ENCODE results near the gene MINAR2. TPM values are rescaled to one million over a fixed set of nuclear protein-coding genes. Genes with fewer than 3 reads are reported as not detected.

MINAR2 gene
- total and polyA plus RNA-seq, 2 donors = not detected

DNA sequence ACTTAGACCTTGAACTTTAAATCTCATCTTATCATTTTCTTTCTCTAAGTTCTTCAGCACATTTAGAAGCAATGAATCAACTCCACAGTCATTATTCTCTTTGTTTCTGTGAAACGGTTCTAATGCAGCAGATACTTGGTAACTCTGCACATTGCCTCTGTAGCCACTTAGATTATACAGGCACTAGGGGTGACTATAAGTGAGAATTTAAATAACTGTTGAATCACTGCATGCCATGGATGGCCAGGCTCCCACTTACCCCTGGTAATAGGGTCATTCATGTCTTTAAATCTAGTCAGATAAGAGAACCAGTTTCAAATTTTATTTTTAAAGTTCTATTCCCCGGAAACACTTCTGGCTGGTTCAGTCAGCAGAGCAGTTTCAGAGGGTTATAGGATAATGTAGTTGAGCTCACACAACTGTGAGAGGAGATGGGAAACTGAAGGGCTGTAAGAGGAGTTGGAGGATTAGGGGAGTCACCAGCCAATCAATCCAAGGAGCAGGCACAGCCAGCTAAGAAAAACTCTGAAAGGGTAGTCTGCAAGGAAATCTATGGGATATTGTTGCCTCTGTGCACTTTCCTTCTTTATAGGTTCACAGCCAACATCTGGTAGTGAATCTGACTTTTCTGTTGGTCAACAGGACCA lies 4.2 kb upstream of the MINAR2 start:
- Histone ChIP-seq H3K9me3 (ENCODE audit: control insufficient read depth in 2 of 2, insufficient read depth in 1 of 2, low read length in 1 of 2) (no peaks in the 10 kb centered on the region), H3K27me3 (ENCODE audit: control insufficient read depth in 2 of 2, insufficient read depth in 1 of 2, low read length in 1 of 2) (no peaks in the 10 kb centered on the region), H3K4me3 (ENCODE audit: low read length in 2 of 2) (no peak overlapping the region), H3K27ac (ENCODE audit: low read depth in 1 of 2, low read length in 1 of 2) (no peak overlapping the region), H3K36me3 (ENCODE audit: control insufficient read depth in 2 of 2, insufficient read depth in 2 of 2, low read length in 1 of 2) (no peaks in the 10 kb centered on the region), H3K4me1 (ENCODE audit: control insufficient read depth in 2 of 2, insufficient read depth in 2 of 2, low read length in 2 of 2) (no peaks in the 10 kb centered on the region)
- DNase-seq (ENCODE audit: low read depth in 6 of 9, low spot score in 9 of 9) = no peak
- 88% methylated on average over 2 of the region's 2 CpGs for WGBS

DNA sequence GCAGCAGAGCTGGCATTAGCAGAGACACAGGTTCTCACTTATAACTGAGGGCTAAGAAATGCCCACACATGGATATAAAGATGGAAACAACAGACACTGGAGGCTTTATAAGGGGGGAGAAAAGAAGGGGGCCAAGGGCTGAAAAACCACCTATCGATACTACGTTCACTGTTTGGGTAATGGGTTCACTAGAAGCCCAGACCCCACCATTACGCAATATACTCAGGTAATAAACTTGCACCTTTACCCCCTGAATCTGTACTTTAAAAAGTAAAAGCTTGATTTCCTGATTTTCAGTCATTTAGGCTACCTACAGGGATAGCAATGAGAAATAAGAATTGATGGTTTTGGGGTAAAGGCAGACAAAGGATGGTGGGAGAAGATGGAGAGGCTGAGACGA lies 1.9 kb upstream of the MINAR2 start:
- WGBS = 94% methylated on average over 4 of the region's 4 CpGs
- Histone ChIP-seq H3K4me1 (ENCODE audit: control insufficient read depth in 2 of 2, insufficient read depth in 2 of 2, low read length in 2 of 2) (no peaks in the 10 kb centered on the region), H3K27me3 (ENCODE audit: control insufficient read depth in 2 of 2, insufficient read depth in 1 of 2, low read length in 1 of 2) (no peaks in the 10 kb centered on the region), H3K36me3 (ENCODE audit: control insufficient read depth in 2 of 2, insufficient read depth in 2 of 2, low read length in 1 of 2) (no peaks in the 10 kb centered on the region), H3K4me3 (ENCODE audit: low read length in 2 of 2) (no peak overlapping the region), H3K9me3 (ENCODE audit: control insufficient read depth in 2 of 2, insufficient read depth in 1 of 2, low read length in 1 of 2) (no peaks in the 10 kb centered on the region), H3K27ac (ENCODE audit: low read depth in 1 of 2, low read length in 1 of 2) (no peak overlapping the region)
- no peak for DNase-seq (ENCODE audit: low read depth in 6 of 9, low spot score in 9 of 9)

DNA sequence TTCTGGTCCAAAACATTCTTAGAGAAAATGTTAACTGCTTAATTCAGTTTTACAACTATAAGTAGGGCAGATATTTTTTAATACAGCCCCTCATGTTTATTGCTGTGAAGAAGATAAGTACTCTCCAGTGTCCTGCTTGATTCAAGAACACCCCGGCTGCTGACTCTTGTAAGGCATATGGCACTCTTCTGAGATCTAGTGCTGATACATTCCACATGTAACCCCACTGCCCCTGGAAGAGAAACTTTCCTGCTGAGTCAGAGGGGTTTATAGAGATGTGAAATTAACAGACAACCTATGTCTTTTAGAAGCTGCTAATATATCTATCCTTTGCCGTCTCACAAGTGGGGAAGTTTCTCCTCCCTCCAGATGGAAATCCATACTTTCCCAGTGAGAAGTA lies 1.0 kb upstream of the MINAR2 start:
- Histone ChIP-seq H3K27me3 (ENCODE audit: control insufficient read depth in 2 of 2, insufficient read depth in 1 of 2, low read length in 1 of 2) (no peaks in the 10 kb centered on the region), H3K9me3 (ENCODE audit: control insufficient read depth in 2 of 2, insufficient read depth in 1 of 2, low read length in 1 of 2) (no peaks in the 10 kb centered on the region), H3K36me3 (ENCODE audit: control insufficient read depth in 2 of 2, insufficient read depth in 2 of 2, low read length in 1 of 2) (no peaks in the 10 kb centered on the region), H3K4me3 (ENCODE audit: low read length in 2 of 2) (no peak overlapping the region), H3K27ac (ENCODE audit: low read depth in 1 of 2, low read length in 1 of 2) (no peak overlapping the region), H3K4me1 (ENCODE audit: control insufficient read depth in 2 of 2, insufficient read depth in 2 of 2, low read length in 2 of 2) (no peaks in the 10 kb centered on the region)
- 95% methylated on average over 2 of the region's 2 CpGs for WGBS
- no peak for DNase-seq (ENCODE audit: low read depth in 6 of 9, low spot score in 9 of 9)

DNA sequence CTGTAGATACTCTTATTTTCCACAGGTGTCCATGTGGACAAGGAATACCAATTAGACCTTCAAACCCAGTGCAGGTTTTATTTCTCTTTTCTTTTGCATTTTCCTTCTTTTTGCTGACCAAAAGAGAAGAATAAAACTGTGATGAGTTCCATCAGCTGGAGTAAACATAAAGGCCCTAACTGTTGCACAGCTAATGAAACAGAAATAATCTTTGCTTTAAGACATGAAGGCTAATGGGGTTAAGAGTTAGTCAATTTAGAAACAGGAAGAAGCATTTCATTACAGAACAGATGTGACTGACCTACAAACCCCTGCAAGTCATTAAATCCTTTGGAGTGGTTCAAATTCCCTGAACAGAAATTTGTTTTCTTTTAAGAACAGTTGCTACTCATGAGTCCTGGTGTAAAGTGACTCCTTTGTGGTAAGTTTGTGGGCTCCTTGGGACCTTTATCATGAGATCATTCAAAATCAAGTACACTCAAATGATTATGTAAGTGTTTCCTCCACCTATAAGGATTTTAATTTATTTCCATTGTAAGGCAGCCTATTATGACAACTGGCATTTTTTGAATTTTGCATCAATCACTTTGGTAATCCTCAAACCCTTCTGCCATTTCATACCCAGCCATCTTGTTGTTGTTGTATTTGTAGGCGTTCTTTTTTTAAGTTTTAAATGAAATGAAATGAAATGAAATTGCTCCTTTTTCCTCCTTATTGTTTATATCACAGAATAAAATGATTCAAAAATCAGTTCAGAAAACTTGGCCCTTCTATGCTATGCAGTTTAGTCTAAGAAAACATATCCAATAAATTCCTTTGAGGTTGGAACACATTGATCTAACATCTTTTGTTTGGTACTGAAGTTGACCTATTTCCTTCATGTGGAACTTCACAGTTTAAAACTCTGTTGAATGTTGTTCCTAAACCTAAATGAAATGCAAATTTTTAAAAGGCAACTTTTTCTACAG lies 1.3 kb downstream of the MINAR2 start:
- H3K4me3 ChIP-seq (ENCODE audit: low read length in 2 of 2) = no peak overlapping the region
- H3K36me3 ChIP-seq (ENCODE audit: control insufficient read depth in 2 of 2, insufficient read depth in 2 of 2, low read length in 1 of 2) = no peaks in the 10 kb centered on the region
- H3K27ac ChIP-seq (ENCODE audit: low read depth in 1 of 2, low read length in 1 of 2) = no peak overlapping the region
- no peaks in the 10 kb centered on the region for H3K4me1 ChIP-seq (ENCODE audit: control insufficient read depth in 2 of 2, insufficient read depth in 2 of 2, low read length in 2 of 2)
- DNase-seq (ENCODE audit: low read depth in 6 of 9, low spot score in 9 of 9) = no peak
- H3K9me3 ChIP-seq (ENCODE audit: control insufficient read depth in 2 of 2, insufficient read depth in 1 of 2, low read length in 1 of 2) = no peaks in the 10 kb centered on the region
- H3K27me3 ChIP-seq (ENCODE audit: control insufficient read depth in 2 of 2, insufficient read depth in 1 of 2, low read length in 1 of 2) = no peaks in the 10 kb centered on the region
- WGBS = 94% methylated on average over 1 of the region's 1 CpG

DNA sequence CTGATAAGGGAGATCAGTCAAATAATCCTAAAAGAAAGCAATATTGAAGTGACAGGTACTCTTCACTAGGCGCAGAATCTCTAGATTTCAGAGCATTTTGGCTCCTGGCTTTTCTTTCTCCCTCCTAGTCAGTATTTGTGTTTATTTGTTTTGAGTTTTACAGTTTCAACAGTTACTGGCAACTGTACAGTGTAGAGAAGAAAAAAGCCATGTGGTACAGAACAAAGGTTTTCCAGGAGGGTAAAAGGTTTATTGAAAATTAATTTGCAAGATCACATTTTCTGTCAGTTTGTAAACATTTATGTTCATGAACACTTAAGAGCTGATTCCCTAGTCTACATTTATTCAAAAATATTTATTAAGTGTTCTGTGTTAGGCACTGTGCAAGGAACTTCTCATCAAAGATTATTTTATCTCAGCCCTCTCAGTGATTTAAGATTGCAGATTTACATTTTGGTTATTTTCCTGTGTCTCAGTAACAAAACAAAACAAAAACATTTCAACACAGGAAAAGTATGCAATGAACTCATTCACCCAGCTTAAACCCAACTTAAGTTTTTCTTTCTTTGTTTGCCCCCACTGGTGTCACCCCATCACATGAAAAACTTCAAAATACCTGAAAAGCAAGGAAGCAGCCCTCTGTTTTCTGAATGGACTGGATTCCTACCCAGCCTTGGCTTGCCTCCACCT lies 12.9 kb downstream of the MINAR2 start:
- Histone ChIP-seq H3K9me3 (ENCODE audit: control insufficient read depth in 2 of 2, insufficient read depth in 1 of 2, low read length in 1 of 2) (no peaks in the 10 kb centered on the region), H3K4me1 (ENCODE audit: control insufficient read depth in 2 of 2, insufficient read depth in 2 of 2, low read length in 2 of 2) (no peaks in the 10 kb centered on the region), H3K27me3 (ENCODE audit: control insufficient read depth in 2 of 2, insufficient read depth in 1 of 2, low read length in 1 of 2) (no peaks in the 10 kb centered on the region), H3K4me3 (ENCODE audit: low read length in 2 of 2) (no peak overlapping the region), H3K36me3 (ENCODE audit: control insufficient read depth in 2 of 2, insufficient read depth in 2 of 2, low read length in 1 of 2) (no peaks in the 10 kb centered on the region), H3K27ac (ENCODE audit: low read depth in 1 of 2, low read length in 1 of 2) (no peak overlapping the region)
- WGBS = 95% methylated on average over 1 of the region's 1 CpG
- no peak for DNase-seq (ENCODE audit: low read depth in 6 of 9, low spot score in 9 of 9)

DNA sequence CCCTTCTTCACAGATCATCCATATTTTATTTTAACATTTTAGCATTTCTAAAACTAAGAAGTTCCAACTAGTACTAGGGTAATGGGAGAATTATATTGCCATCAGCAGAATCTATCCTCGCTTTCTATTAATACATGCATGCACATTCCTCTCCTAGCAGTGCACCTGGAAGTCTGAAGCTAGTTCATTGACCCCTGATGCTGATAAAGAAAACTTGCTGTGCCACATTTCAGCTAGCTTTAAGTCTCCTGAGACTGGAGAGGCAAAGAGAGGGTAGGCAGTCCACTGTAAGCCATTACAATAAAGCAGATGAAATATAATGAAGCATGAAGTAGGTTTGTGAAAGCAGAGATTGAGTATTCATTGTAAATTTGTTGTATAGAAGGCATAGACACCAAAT lies 15.8 kb downstream of the MINAR2 start:
- Histone ChIP-seq H3K4me1 (ENCODE audit: control insufficient read depth in 2 of 2, insufficient read depth in 2 of 2, low read length in 2 of 2) (no peaks in the 10 kb centered on the region), H3K27me3 (ENCODE audit: control insufficient read depth in 2 of 2, insufficient read depth in 1 of 2, low read length in 1 of 2) (no peaks in the 10 kb centered on the region), H3K4me3 (ENCODE audit: low read length in 2 of 2) (no peak overlapping the region), H3K9me3 (ENCODE audit: control insufficient read depth in 2 of 2, insufficient read depth in 1 of 2, low read length in 1 of 2) (no peaks in the 10 kb centered on the region), H3K36me3 (ENCODE audit: control insufficient read depth in 2 of 2, insufficient read depth in 2 of 2, low read length in 1 of 2) (no peaks in the 10 kb centered on the region), H3K27ac (ENCODE audit: low read depth in 1 of 2, low read length in 1 of 2) (no peak overlapping the region)
- 91% methylated on average over 1 of the region's 1 CpG for whole genome bisulfite sequencing
- no peak for DNase-seq (ENCODE audit: low read depth in 6 of 9, low spot score in 9 of 9)

DNA sequence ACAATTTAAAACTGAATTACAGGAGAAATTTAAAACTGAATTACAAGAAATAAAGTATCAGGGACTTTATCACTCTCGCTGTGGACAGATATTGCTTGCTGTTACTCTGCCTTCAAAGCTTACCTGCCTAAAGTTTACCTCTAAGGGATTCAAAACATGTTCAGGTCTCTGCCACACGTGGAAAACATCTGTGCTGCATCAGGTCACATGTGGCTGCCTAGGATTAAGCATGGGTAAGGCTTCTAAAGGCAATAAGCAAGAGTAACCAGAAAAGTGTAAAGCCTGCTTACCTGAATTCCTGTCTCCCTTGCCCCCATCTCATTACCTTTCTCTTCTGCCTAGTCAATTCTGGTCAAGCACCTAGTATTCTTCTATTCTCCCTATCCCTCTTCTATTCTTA lies 18.9 kb downstream of the MINAR2 start:
- no peak overlapping the region for H3K4me3 ChIP-seq (ENCODE audit: low read length in 2 of 2)
- H3K27ac ChIP-seq (ENCODE audit: low read depth in 1 of 2, low read length in 1 of 2) = no peak overlapping the region
- H3K4me1 ChIP-seq (ENCODE audit: control insufficient read depth in 2 of 2, insufficient read depth in 2 of 2, low read length in 2 of 2) = peaks cover 0 to 2% of the 10 kb centered on the region in 2 donors
- H3K36me3 ChIP-seq (ENCODE audit: control insufficient read depth in 2 of 2, insufficient read depth in 2 of 2, low read length in 1 of 2) = no peaks in the 10 kb centered on the region
- no peak for DNase-seq (ENCODE audit: low read depth in 6 of 9, low spot score in 9 of 9)
- H3K27me3 ChIP-seq (ENCODE audit: control insufficient read depth in 2 of 2, insufficient read depth in 1 of 2, low read length in 1 of 2) = no peaks in the 10 kb centered on the region
- 86% methylated on average over 2 of the region's 2 CpGs for WGBS
- H3K9me3 ChIP-seq (ENCODE audit: control insufficient read depth in 2 of 2, insufficient read depth in 1 of 2, low read length in 1 of 2) = no peaks in the 10 kb centered on the region

DNA sequence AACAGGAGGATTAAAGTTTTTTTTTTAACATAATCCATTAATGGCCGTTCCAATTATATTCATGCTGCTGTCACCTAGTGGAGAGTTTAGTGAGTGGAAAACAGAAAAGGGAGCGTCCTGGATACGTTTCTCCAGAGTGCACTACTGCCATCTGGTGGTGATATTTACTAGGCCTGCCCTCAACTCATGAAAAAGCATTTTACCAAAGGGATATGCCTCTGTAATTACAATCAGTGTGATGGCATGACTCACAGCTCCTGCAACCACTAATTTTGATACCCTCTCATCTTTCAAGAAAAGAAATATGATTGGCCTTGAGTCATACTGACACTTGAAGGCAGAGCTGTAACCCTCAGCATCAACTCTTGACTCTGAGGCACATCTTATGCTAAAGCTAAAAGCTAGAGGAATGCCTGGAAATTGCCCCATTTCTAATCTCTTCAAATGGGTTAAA lies 20.1 kb downstream of the MINAR2 start:
- H3K36me3 ChIP-seq (ENCODE audit: control insufficient read depth in 2 of 2, insufficient read depth in 2 of 2, low read length in 1 of 2) = no peaks in the 10 kb centered on the region
- no peak overlapping the region for H3K4me3 ChIP-seq (ENCODE audit: low read length in 2 of 2)
- peaks cover 0 to 2% of the 10 kb centered on the region in 2 donors for H3K4me1 ChIP-seq (ENCODE audit: control insufficient read depth in 2 of 2, insufficient read depth in 2 of 2, low read length in 2 of 2)
- no peaks in the 10 kb centered on the region for H3K27me3 ChIP-seq (ENCODE audit: control insufficient read depth in 2 of 2, insufficient read depth in 1 of 2, low read length in 1 of 2)
- no peaks in the 10 kb centered on the region for H3K9me3 ChIP-seq (ENCODE audit: control insufficient read depth in 2 of 2, insufficient read depth in 1 of 2, low read length in 1 of 2)
- peak; percentile 23 to 86 (median 61) for DNase-seq (ENCODE audit: low read depth in 6 of 9, low spot score in 9 of 9)
- H3K27ac ChIP-seq (ENCODE audit: low read depth in 1 of 2, low read length in 1 of 2) = no peak overlapping the region
- 0% methylated on average over 3 of the region's 3 CpGs for WGBS

DNA sequence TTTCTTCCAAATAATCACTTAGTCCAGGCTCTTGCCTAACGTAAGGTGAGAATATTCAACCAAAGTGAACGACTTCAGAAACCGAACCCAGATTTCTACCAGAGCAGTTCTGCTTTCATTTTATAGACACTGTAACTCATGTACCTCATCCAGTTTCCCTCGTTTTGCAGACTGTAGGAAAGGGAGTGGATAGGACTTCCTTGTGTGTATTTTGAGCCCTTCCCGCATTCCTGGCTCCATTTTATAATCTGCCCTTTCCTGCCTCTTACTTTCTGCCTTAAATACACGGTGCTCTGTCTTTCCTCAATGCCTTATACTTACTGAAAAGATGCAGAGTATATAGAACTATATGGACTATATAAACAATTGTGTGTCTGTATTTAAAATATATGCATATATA lies 20.8 kb downstream of the MINAR2 start:
- no peaks in the 10 kb centered on the region for H3K27me3 ChIP-seq (ENCODE audit: control insufficient read depth in 2 of 2, insufficient read depth in 1 of 2, low read length in 1 of 2)
- no peaks in the 10 kb centered on the region for H3K36me3 ChIP-seq (ENCODE audit: control insufficient read depth in 2 of 2, insufficient read depth in 2 of 2, low read length in 1 of 2)
- no peak for DNase-seq (ENCODE audit: low read depth in 6 of 9, low spot score in 9 of 9)
- H3K9me3 ChIP-seq (ENCODE audit: control insufficient read depth in 2 of 2, insufficient read depth in 1 of 2, low read length in 1 of 2) = no peaks in the 10 kb centered on the region
- 82% methylated on average over 6 of the region's 6 CpGs for WGBS
- no peak overlapping the region for H3K4me3 ChIP-seq (ENCODE audit: low read length in 2 of 2)
- H3K27ac ChIP-seq (ENCODE audit: low read depth in 1 of 2, low read length in 1 of 2) = no peak overlapping the region
- peaks cover 0 to 2% of the 10 kb centered on the region in 2 donors for H3K4me1 ChIP-seq (ENCODE audit: control insufficient read depth in 2 of 2, insufficient read depth in 2 of 2, low read length in 2 of 2)
